Liver (tissue), 9 donors: ENCODE data around the gene ARID4A. TPM values are rescaled to one million over a fixed set of nuclear protein-coding genes. Genes with fewer than 3 reads are reported as not detected.
A peak's percentile ranks its signal among the peaks of the same experiment; 100 is the strongest.

Experiments
- DNase-seq: peaks from one replicate; pipeline ENCODE4 v3.0.0-alpha.2; 2017; ENCODE audit warnings: low spot score
- H3K27ac ChIP-seq, 2 donors: one replicate each; pipeline ENCODE4 v1.7.0; 2013; ENCODE audit warnings: inconsistent platforms in 2 of 2, low read length in 2 of 2, control low read depth in 1 of 2, low read depth in 1 of 2, mild to moderate bottlenecking in 1 of 2
- H3K27me3 ChIP-seq, 4 donors: one replicate each; pipeline versions ENCODE4 v1.6.1 to v1.7.0; 2013; ENCODE audit warnings: low read length in 3 of 4, inconsistent platforms in 1 of 4, mild to moderate bottlenecking in 1 of 4, moderate library complexity in 1 of 4; ENCODE audit not compliant: control insufficient read depth in 4 of 4, insufficient read depth in 4 of 4
- H3K36me3 ChIP-seq, 4 donors: one replicate each; pipeline versions ENCODE4 v1.6.1 to v1.7.0; 2013; ENCODE audit warnings: low read length in 3 of 4, mild to moderate bottlenecking in 3 of 4, low read depth in 1 of 4, moderate library complexity in 1 of 4; ENCODE audit not compliant: control insufficient read depth in 4 of 4, insufficient read depth in 3 of 4
- H3K4me1 ChIP-seq, 4 donors: one replicate each; pipeline versions ENCODE4 v1.6.1 to v1.7.0; 2013; ENCODE audit warnings: low read length in 3 of 4, mild to moderate bottlenecking in 3 of 4, moderate library complexity in 1 of 4; ENCODE audit not compliant: control insufficient read depth in 4 of 4, insufficient read depth in 4 of 4
- H3K4me3 ChIP-seq, 3 donors: one replicate each; pipeline versions ENCODE4 v1.6.1 to v1.7.0; 2013; ENCODE audit warnings: low read length in 3 of 3, control low read depth in 1 of 3, low read depth in 1 of 3, mild to moderate bottlenecking in 1 of 3
- H3K9ac ChIP-seq, 2 donors: one replicate each; pipeline ENCODE4 v1.7.0; 2013; ENCODE audit warnings: low read length in 2 of 2, mild to moderate bottlenecking in 2 of 2, moderate library complexity in 2 of 2, control low read depth in 1 of 2, low read depth in 1 of 2
- H3K9me3 ChIP-seq, 4 donors: one replicate each; pipeline versions ENCODE4 v1.6.1 to v1.7.0; 2013; ENCODE audit warnings: low read length in 3 of 4; ENCODE audit not compliant: control insufficient read depth in 4 of 4
- ATF3 ChIP-seq: IDR thresholded peaks from 2 replicates; pipeline ENCODE4 v1.6.1; 2016; ENCODE audit warnings: antibody characterized with exemption
- EGR1 ChIP-seq, 2 donors: IDR thresholded peaks; 2 replicates each; pipeline ENCODE4 v1.6.1; 2016 to 2018; ENCODE audit warnings: antibody characterized with exemption in 2 of 2, low read depth in 2 of 2
- FOXA1 ChIP-seq: IDR thresholded peaks from 2 replicates; pipeline ENCODE4 v1.6.1; 2016; ENCODE audit warnings: antibody characterized with exemption
- HNF4A ChIP-seq, 2 donors: conservative IDR thresholded peaks; 2 replicates each; pipeline ENCODE4 v1.6.1; 2016; ENCODE audit warnings: antibody characterized with exemption in 2 of 2, mild to moderate bottlenecking in 2 of 2
- JUND ChIP-seq, 2 donors: IDR thresholded peaks; 2 replicates each; pipeline ENCODE4 v1.6.1; 2016; ENCODE audit warnings: antibody characterized with exemption in 2 of 2
- MAX ChIP-seq: IDR thresholded peaks from 2 replicates; pipeline ENCODE4 v1.6.1; 2016; ENCODE audit warnings: antibody characterized with exemption
- NR2F2 ChIP-seq: IDR thresholded peaks from 2 replicates; pipeline ENCODE4 v1.6.1; 2016; ENCODE audit warnings: antibody characterized with exemption
- RAD21 ChIP-seq, 2 donors: IDR thresholded peaks; 2 replicates each; pipeline ENCODE4 v1.6.1; 2016; ENCODE audit warnings: antibody characterized with exemption in 2 of 2, mild to moderate bottlenecking in 2 of 2
- RXRA ChIP-seq, 2 donors: IDR thresholded peaks; 2 replicates each; pipeline ENCODE4 v1.6.1; 2017 to 2018; ENCODE audit warnings: antibody characterized with exemption in 2 of 2, mild to moderate bottlenecking in 1 of 2
- SP1 ChIP-seq: IDR thresholded peaks from 2 replicates; pipeline ENCODE4 v1.6.1; 2018; ENCODE audit warnings: antibody characterized with exemption, mild to moderate bottlenecking
- TAF1 ChIP-seq: conservative IDR thresholded peaks from 2 replicates; pipeline ENCODE4 v1.6.1; 2016; ENCODE audit warnings: antibody characterized with exemption, mild to moderate bottlenecking
- YY1 ChIP-seq: IDR thresholded peaks from 2 replicates; pipeline ENCODE4 v1.6.1; 2016; ENCODE audit warnings: antibody characterized with exemption, mild to moderate bottlenecking
- WGBS: extraction: QIAGEN DNeasy Blood & Tissue Kit; methylation state at CpG from one replicate; pipeline ENCODE4 v1.1.7; 2013; 5-methylcytosine and 5-hydroxymethylcytosine counted together
- polyA plus RNA-seq, 2 donors: library from polyadenylated mRNA; stranded (reverse) in 1 of 2; unstranded in 1 of 2; fragments of 200-250 nt in 1 of 2; fragments of >200 nt in 1 of 2; fragmentation: Nextera tagmentation in 1 of 2; extraction: Ambion mirVana in 1 of 2; gene quantifications; one replicate each; pipeline versions ENCODE4 v1.2.1 to v1.2.3, GENCODE V29; 2013 to 2015
- total RNA-seq, 2 donors: library from RNA; depleted of rRNA; stranded (reverse); fragments of >200 nt; gene quantifications; one replicate each; pipeline ENCODE4 v1.2.3, GENCODE V29; 2014
- TF ChIP-seq, protein P1 (sequence below): IDR thresholded peaks from 2 replicates; pipeline ENCODE4 v1.6.1; 2016; ENCODE audit warnings: antibody characterized with exemption, mild to moderate bottlenecking
- TF ChIP-seq, protein P2 (sequence below): IDR thresholded peaks from 2 replicates; pipeline ENCODE4 v1.6.1; 2016; ENCODE audit warnings: antibody characterized with exemption
- TF ChIP-seq, protein P3 (sequence below): fragments of 150-350 bp; IDR thresholded peaks from 2 replicates; pipeline ENCODE4 v1.5.1; 2017; ENCODE audit warnings: improper control_type of control experiment, low read depth, low read length; ENCODE audit not compliant: missing input control
- donor health status: healthy.
- donor health status: healthy.
- donor health status: healthy.
- donor health status: healthy.
- donor health status: healthy.

Gene ARID4A
- total and polyA plus RNA-seq, 4 donors = 3.8 to 26.9 (median 12.0) TPM

DNA sequence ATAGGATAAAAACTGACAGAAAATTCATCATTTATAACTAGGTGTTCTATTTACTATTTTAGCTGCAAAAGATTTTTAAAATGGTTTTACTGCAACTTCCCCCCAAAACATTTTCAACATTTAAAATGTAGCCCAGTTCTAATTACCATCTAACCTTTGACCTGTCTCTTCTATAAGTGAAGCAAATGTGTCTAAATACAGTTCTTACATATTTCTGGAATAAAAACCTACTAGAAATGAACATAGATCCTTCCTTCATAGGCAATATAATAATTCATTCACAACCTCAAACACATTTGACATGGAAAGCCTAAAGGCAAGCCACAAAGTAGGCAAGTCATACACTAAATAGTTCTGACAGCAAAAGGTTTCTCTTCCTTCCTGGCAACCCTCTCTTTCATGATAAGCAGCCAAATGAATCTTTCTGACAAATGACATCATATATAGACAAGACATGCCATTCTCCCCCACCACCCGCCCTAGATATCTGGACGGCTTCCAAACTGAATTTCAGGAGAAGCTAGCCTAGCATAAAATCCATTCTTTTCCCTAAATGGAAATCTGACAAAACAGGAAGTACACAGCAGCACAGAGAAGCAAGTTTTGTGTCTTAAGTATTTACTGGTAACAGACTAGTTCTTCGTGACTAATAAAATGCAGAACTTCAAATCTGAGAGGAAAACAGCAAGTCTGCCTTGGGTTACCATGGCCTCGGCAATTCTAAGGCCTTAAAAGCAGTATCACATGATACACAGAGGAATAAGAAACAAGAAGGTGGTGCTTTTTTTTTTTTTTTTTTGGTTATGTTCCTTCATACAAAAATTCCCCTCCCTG is 17.2 kb upstream of the ARID4A start:
- Histone ChIP-seq H3K9ac (peak overlapping the region in 1 of 2 donors; percentile 10), H3K9me3 (no peaks in the 10 kb centered on the region), H3K27me3 (no peaks in the 10 kb centered on the region), H3K36me3 (peaks cover 7 to 19% (median 13%) of the 10 kb centered on the region in 4 donors), H3K4me3 (no peak overlapping the region), H3K27ac (peak overlapping the region; percentile 61 to 79), H3K4me1 (peaks cover 10 to 46% (median 38%) of the 10 kb centered on the region in 4 donors)
- 24% methylated on average over 4 of the region's 4 CpGs for WGBS
- DNase-seq = no peak
- no peak for TF ChIP-seq RAD21 (IDR thresholded peaks at IDR 0.05)
- peak; percentile 49 for TF ChIP-seq YY1
- TF ChIP-seq NR2F2 = no peak
- no peak for TF ChIP-seq FOXA1
- TF ChIP-seq, protein P1, sequence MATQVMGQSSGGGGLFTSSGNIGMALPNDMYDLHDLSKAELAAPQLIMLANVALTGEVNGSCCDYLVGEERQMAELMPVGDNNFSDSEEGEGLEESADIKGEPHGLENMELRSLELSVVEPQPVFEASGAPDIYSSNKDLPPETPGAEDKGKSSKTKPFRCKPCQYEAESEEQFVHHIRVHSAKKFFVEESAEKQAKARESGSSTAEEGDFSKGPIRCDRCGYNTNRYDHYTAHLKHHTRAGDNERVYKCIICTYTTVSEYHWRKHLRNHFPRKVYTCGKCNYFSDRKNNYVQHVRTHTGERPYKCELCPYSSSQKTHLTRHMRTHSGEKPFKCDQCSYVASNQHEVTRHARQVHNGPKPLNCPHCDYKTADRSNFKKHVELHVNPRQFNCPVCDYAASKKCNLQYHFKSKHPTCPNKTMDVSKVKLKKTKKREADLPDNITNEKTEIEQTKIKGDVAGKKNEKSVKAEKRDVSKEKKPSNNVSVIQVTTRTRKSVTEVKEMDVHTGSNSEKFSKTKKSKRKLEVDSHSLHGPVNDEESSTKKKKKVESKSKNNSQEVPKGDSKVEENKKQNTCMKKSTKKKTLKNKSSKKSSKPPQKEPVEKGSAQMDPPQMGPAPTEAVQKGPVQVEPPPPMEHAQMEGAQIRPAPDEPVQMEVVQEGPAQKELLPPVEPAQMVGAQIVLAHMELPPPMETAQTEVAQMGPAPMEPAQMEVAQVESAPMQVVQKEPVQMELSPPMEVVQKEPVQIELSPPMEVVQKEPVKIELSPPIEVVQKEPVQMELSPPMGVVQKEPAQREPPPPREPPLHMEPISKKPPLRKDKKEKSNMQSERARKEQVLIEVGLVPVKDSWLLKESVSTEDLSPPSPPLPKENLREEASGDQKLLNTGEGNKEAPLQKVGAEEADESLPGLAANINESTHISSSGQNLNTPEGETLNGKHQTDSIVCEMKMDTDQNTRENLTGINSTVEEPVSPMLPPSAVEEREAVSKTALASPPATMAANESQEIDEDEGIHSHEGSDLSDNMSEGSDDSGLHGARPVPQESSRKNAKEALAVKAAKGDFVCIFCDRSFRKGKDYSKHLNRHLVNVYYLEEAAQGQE = peak; percentile 38
- TF ChIP-seq ATF3 = peak; percentile 7
- TF ChIP-seq RXRA (IDR thresholded peaks at IDR 0.05) = peak in 1 of 2 donors; percentile 5
- TF ChIP-seq SP1 = peak; percentile 54
- no peak for TF ChIP-seq MAX
- TF ChIP-seq, protein P2, sequence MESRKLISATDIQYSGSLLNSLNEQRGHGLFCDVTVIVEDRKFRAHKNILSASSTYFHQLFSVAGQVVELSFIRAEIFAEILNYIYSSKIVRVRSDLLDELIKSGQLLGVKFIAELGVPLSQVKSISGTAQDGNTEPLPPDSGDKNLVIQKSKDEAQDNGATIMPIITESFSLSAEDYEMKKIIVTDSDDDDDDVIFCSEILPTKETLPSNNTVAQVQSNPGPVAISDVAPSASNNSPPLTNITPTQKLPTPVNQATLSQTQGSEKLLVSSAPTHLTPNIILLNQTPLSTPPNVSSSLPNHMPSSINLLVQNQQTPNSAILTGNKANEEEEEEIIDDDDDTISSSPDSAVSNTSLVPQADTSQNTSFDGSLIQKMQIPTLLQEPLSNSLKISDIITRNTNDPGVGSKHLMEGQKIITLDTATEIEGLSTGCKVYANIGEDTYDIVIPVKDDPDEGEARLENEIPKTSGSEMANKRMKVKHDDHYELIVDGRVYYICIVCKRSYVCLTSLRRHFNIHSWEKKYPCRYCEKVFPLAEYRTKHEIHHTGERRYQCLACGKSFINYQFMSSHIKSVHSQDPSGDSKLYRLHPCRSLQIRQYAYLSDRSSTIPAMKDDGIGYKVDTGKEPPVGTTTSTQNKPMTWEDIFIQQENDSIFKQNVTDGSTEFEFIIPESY = no peak
- no peak for TF ChIP-seq TAF1

- WGBS = 22% methylated on average over 3 of the region's 3 CpGs
- no peak for DNase-seq
- H3K27ac ChIP-seq = peak overlapping the region; percentile 61 to 79
- H3K27me3 ChIP-seq = no peaks in the 10 kb centered on the region
- H3K4me1 ChIP-seq = peaks cover 15 to 47% (median 41%) of the 10 kb centered on the region in 4 donors
- no peak overlapping the region for H3K9ac ChIP-seq
- no peak for TF ChIP-seq JUND (IDR thresholded peaks at IDR 0.05)
- TF ChIP-seq EGR1 (IDR thresholded peaks at IDR 0.05; ENCODE audit: low read depth in 2 of 2) = no peak
- TF ChIP-seq, protein P2 = peak; percentile 5
- peak; percentile 69 for TF ChIP-seq YY1
- TF ChIP-seq, protein P3, sequence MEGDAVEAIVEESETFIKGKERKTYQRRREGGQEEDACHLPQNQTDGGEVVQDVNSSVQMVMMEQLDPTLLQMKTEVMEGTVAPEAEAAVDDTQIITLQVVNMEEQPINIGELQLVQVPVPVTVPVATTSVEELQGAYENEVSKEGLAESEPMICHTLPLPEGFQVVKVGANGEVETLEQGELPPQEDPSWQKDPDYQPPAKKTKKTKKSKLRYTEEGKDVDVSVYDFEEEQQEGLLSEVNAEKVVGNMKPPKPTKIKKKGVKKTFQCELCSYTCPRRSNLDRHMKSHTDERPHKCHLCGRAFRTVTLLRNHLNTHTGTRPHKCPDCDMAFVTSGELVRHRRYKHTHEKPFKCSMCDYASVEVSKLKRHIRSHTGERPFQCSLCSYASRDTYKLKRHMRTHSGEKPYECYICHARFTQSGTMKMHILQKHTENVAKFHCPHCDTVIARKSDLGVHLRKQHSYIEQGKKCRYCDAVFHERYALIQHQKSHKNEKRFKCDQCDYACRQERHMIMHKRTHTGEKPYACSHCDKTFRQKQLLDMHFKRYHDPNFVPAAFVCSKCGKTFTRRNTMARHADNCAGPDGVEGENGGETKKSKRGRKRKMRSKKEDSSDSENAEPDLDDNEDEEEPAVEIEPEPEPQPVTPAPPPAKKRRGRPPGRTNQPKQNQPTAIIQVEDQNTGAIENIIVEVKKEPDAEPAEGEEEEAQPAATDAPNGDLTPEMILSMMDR = no peak
- TF ChIP-seq HNF4A (conservative IDR thresholded peaks at IDR 0.05) = peak in 1 of 2 donors; percentile 23
- no peaks in the 10 kb centered on the region for H3K9me3 ChIP-seq
- H3K36me3 ChIP-seq = peaks cover 8 to 19% (median 13%) of the 10 kb centered on the region in 4 donors
- no peak overlapping the region for H3K4me3 ChIP-seq
These were observed 16.4 kb upstream of the ARID4A start for GRCh38 chr14:58281969-58282368.
